ENCODE data around the gene LMNB1. TPM values are rescaled to one million over a fixed set of nuclear protein-coding genes. Genes with fewer than 3 reads are reported as not detected.

The LMNB1 gene
- total RNA-seq, 1 experiment from 2014 or later: 211 TPM

DNA sequence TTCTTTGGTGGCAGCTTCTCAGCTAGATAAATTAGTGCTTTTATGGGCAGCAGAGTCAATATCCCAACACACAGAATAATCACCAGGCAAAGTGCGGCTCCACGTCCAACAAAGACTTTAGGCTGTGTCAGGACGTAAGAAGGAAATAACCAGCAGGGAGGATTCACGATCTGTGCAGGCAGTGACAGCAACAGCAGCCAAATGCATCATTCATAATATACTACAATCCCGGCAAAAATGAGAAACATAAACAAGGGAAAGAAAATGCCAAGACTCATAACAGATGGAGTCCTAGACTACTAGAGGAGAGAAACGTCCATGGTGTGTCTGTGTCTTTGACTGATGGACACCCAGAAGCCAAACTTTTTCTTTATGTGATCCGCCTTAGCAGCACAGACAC, 100.7 kb downstream of the LMNB1 start:
- H2BK12ac ChIP-seq (ENCODE audit: insufficient read length, low read depth, low read length): no peak overlapping the region
- no peak overlapping the region for H2BK20ac ChIP-seq (ENCODE audit: low read depth, low read length, poor library complexity, severe bottlenecking)
- H2BK120ac ChIP-seq (ENCODE audit: low read depth, low read length, poor library complexity, severe bottlenecking): no peak overlapping the region
- Mint-ChIP-seq H3K4me3 (no peak overlapping the region), H3K4me1 (peaks cover 13 to 19% of the 10 kb centered on the region in 2 experiments), H3K27me3 (ENCODE audit: low read depth) (no peaks in the 10 kb centered on the region), H3K36me3 (ENCODE audit: insufficient read depth in 1 of 3, low read depth in 3 of 3) (peaks cover 0 to 3% (median 3%) of the 10 kb centered on the region in 3 experiments; a peak in 4 of 7 replicates), H3K27ac (no peak overlapping the region), H3K9me3 (no peaks in the 10 kb centered on the region)
- H3K9me3 ChIP-seq (ENCODE audit: control insufficient read depth, low read depth, low read length): no peaks in the 10 kb centered on the region
- no peak overlapping the region for H3K9ac ChIP-seq (ENCODE audit: extremely low read depth, insufficient read length, low read length)
- H3K23ac ChIP-seq (ENCODE audit: insufficient read length, low read depth, low read length): no peak overlapping the region
- H3K27me3 ChIP-seq (ENCODE audit: insufficient read depth, low read length): no peaks in the 10 kb centered on the region
- no peak overlapping the region for H3K14ac ChIP-seq (ENCODE audit: insufficient read depth, low read length)
- no peak overlapping the region for H3K4ac ChIP-seq (ENCODE audit: low read depth, low read length)
- H3K18ac ChIP-seq (ENCODE audit: insufficient read length, low read depth, low read length): no peak overlapping the region
- H2BK15ac ChIP-seq (ENCODE audit: low read depth, low read length): no peak overlapping the region
- H3K4me2 ChIP-seq (ENCODE audit: insufficient read depth, insufficient read length, low read length): no peak overlapping the region
- no peaks in the 10 kb centered on the region for H4K20me1 ChIP-seq (ENCODE audit: control insufficient read depth, insufficient read depth, insufficient read length)
- TF ChIP-seq, protein P1, sequence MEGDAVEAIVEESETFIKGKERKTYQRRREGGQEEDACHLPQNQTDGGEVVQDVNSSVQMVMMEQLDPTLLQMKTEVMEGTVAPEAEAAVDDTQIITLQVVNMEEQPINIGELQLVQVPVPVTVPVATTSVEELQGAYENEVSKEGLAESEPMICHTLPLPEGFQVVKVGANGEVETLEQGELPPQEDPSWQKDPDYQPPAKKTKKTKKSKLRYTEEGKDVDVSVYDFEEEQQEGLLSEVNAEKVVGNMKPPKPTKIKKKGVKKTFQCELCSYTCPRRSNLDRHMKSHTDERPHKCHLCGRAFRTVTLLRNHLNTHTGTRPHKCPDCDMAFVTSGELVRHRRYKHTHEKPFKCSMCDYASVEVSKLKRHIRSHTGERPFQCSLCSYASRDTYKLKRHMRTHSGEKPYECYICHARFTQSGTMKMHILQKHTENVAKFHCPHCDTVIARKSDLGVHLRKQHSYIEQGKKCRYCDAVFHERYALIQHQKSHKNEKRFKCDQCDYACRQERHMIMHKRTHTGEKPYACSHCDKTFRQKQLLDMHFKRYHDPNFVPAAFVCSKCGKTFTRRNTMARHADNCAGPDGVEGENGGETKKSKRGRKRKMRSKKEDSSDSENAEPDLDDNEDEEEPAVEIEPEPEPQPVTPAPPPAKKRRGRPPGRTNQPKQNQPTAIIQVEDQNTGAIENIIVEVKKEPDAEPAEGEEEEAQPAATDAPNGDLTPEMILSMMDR (conservative IDR thresholded peaks at IDR 0.05): no peak
- WGBS (ENCODE audit: extremely low coverage, insufficient read length, low lambda C conversion rate): no CpG with 5 or more reads among the region's 7 CpGs
- H3K79me2 ChIP-seq (ENCODE audit: insufficient read depth, low read length): no peaks in the 10 kb centered on the region
- no peak overlapping the region for H4K8ac ChIP-seq (replicated peaks; ENCODE audit: insufficient read length, low read depth, low read length)
- H3K23me2 ChIP-seq (ENCODE audit: insufficient read length, low read depth, low read length, poor library complexity, severe bottlenecking): no peaks in the 10 kb centered on the region
- H2BK5ac ChIP-seq (ENCODE audit: insufficient read length, low read length): no peak overlapping the region
- no peak overlapping the region for H4K5ac ChIP-seq (ENCODE audit: insufficient read length, low read depth, low read length)
- H3K79me1 ChIP-seq (ENCODE audit: insufficient read depth, low read depth, low read length, poor library complexity, severe bottlenecking): no peaks in the 10 kb centered on the region
- no peak overlapping the region for H4K91ac ChIP-seq (ENCODE audit: insufficient read length, low read depth, low read length)
- no peak overlapping the region for H3K27ac ChIP-seq (ENCODE audit: insufficient read length, low read depth, low read length)
- no peak overlapping the region for H3T11ph ChIP-seq (ENCODE audit: low read length)
- H2AFZ ChIP-seq (ENCODE audit: low read length): no peak overlapping the region
- H3K56ac ChIP-seq (ENCODE audit: insufficient read length, low read depth, low read length): no peak overlapping the region
- DNase-seq: no peak
- H2AK5ac ChIP-seq (ENCODE audit: insufficient read length, low read length): no peak overlapping the region
- H3K4me1 ChIP-seq (ENCODE audit: insufficient read depth, low read length): peaks cover 6% of the 10 kb centered on the region; the same call in 1 of the 2 replicates

Measured in H9 (cell line).